GM23338 (cell line): ENCODE results near the gene THSD4. TPM values are rescaled to one million over a fixed set of nuclear protein-coding genes. Genes with fewer than 3 reads are reported as not detected.

Experiments used
- ATAC-seq: fragments of 200-7000 bp; cut with Tn5 transposase; 3 replicates; pipeline ENCODE4 v1.9.1; 2020
- DNase-seq: peaks from one replicate; pipeline ENCODE4 v3.0.0-alpha.2; 2015; ENCODE audit warnings: low spot score
- H2AFZ ChIP-seq: fragments of 200-600 bp; sonication (generic); 2 replicates; pipeline ENCODE4 v1.8.0; 2016; ENCODE audit warnings: antibody characterized with exemption, mild to moderate bottlenecking, moderate library complexity
- H3F3A ChIP-seq: fragments of 200-600 bp; sonication (generic); replicated peaks from 2 replicates; pipeline ENCODE4 v1.8.0; 2017; ENCODE audit warnings: antibody characterized with exemption, mixed run types, low read depth
- H3K27ac ChIP-seq: fragments of 200-600 bp; sonication (generic); 2 replicates; pipeline ENCODE4 v1.6.1; 2016; ENCODE audit warnings: low read depth
- H3K27me3 ChIP-seq: fragments of 200-600 bp; sonication (generic); 2 replicates; pipeline ENCODE4 v1.8.0; 2016; ENCODE audit warnings: mild to moderate bottlenecking, mixed run types, moderate library complexity; ENCODE audit not compliant: insufficient read depth
- H3K36me3 ChIP-seq: fragments of 200-600 bp; sonication (generic); 2 replicates; pipeline ENCODE4 v1.8.0; 2016; ENCODE audit warnings: mild to moderate bottlenecking; ENCODE audit not compliant: insufficient read depth
- H3K4me1 ChIP-seq: fragments of 200-600 bp; sonication (generic); 2 replicates; pipeline ENCODE4 v1.8.0; 2016; ENCODE audit warnings: mild to moderate bottlenecking, moderate library complexity; ENCODE audit not compliant: insufficient read depth
- H3K4me2 ChIP-seq: fragments of 200-600 bp; sonication (generic); 2 replicates; pipeline ENCODE4 v1.7.1; 2017; ENCODE audit warnings: mixed run types
- H3K4me3 ChIP-seq: fragments of 200-600 bp; sonication (generic); 2 replicates; pipeline ENCODE4 v1.6.1; 2016; ENCODE audit warnings: mixed run types
- H3K79me2 ChIP-seq: fragments of 200-600 bp; sonication (generic); replicated peaks from 2 replicates; pipeline ENCODE4 v1.8.0; 2017; ENCODE audit warnings: mild to moderate bottlenecking; ENCODE audit not compliant: insufficient read depth
- H3K9me2 ChIP-seq: fragments of 200-600 bp; sonication (generic); 2 replicates; pipeline ENCODE4 v1.8.0; 2017; ENCODE audit not compliant: insufficient read depth
- H4K20me1 ChIP-seq: fragments of 200-600 bp; sonication (generic); replicated peaks from 2 replicates; pipeline ENCODE4 v1.8.0; 2017; ENCODE audit warnings: mild to moderate bottlenecking; ENCODE audit not compliant: insufficient read depth
- H3K27ac Mint-ChIP-seq: 2 replicates; pipeline ENCODE4 v1.8.0; 2020; ENCODE audit warnings: inconsistent platforms, mild to moderate bottlenecking, moderate library complexity, mixed read lengths
- H3K27me3 Mint-ChIP-seq: 3 replicates; pipeline ENCODE4 v1.8.0; 2022; ENCODE audit warnings: low read depth, mild to moderate bottlenecking, moderate library complexity, mixed read lengths, inconsistent platforms; ENCODE audit not compliant: insufficient read depth, poor library complexity
- H3K36me3 Mint-ChIP-seq: 3 replicates; pipeline ENCODE4 v1.8.0; 2021; ENCODE audit warnings: low read depth, mild to moderate bottlenecking, inconsistent platforms, moderate library complexity, mixed read lengths
- H3K4me1 Mint-ChIP-seq: 3 replicates; pipeline ENCODE4 v1.8.0; 2020; ENCODE audit warnings: mild to moderate bottlenecking, inconsistent platforms, mixed read lengths
- H3K4me3 Mint-ChIP-seq: 3 replicates; pipeline ENCODE4 v1.8.0; 2021; ENCODE audit warnings: moderate library complexity, mild to moderate bottlenecking, inconsistent platforms, mixed read lengths
- H3K9me3 Mint-ChIP-seq: 3 replicates; pipeline ENCODE4 v1.8.0; 2020; ENCODE audit warnings: moderate library complexity, mild to moderate bottlenecking, inconsistent platforms, mixed read lengths
- CREB1 ChIP-seq: fragments of 250-450 bp; sonication (Bioruptor Pico); IDR thresholded peaks from 2 replicates; pipeline ENCODE4 v1.5.0; 2020; ENCODE audit warnings: low read depth, mild to moderate bottlenecking, moderate library complexity
- ETS1 ChIP-seq: IDR thresholded peaks from 2 replicates; pipeline ENCODE4 v1.6.1; 2016; ENCODE audit warnings: antibody characterized with exemption
- EZH2 ChIP-seq: fragments of 200-600 bp; sonication (generic); IDR thresholded peaks from one replicate; pipeline ENCODE4 v1.8.0; 2017; ENCODE audit warnings: antibody characterized with exemption, mild to moderate bottlenecking, low read depth; ENCODE audit not compliant: unreplicated experiment
- EZH2phosphoT487 ChIP-seq: fragments of 200-600 bp; sonication (generic); IDR thresholded peaks from one replicate; pipeline ENCODE4 v1.8.1; 2018; ENCODE audit warnings: antibody characterized with exemption; ENCODE audit not compliant: unreplicated experiment
- JUNB ChIP-seq: IDR thresholded peaks from one replicate; pipeline ENCODE4 v1.6.1; 2016; ENCODE audit warnings: antibody characterized with exemption; ENCODE audit not compliant: unreplicated experiment
- NANOG ChIP-seq: IDR thresholded peaks from 2 replicates; pipeline ENCODE4 v1.6.1; 2016; ENCODE audit warnings: antibody characterized with exemption, borderline replicate concordance
- POLR2AphosphoS5 ChIP-seq: IDR thresholded peaks from 2 replicates; pipeline ENCODE4 v1.6.1; 2016; ENCODE audit warnings: antibody characterized with exemption, low read depth
- REST ChIP-seq: IDR thresholded peaks from one replicate; pipeline ENCODE4 v1.6.1; 2018; ENCODE audit warnings: antibody characterized with exemption; ENCODE audit not compliant: unreplicated experiment
- STAT1 ChIP-seq: IDR thresholded peaks from one replicate; pipeline ENCODE4 v1.6.1; 2016; ENCODE audit warnings: antibody characterized with exemption; ENCODE audit not compliant: unreplicated experiment
- ZNF114 ChIP-seq: fragments of 250-450 bp; sonication (Bioruptor Pico); IDR thresholded peaks from 2 replicates; pipeline ENCODE4 v1.5.0; 2020; ENCODE audit warnings: mild to moderate bottlenecking, moderate library complexity
- ZNF331 ChIP-seq: fragments of 250-450 bp; sonication (Bioruptor Pico); IDR thresholded peaks from 2 replicates; pipeline ENCODE4 v1.5.0; 2020; ENCODE audit warnings: low read depth, mild to moderate bottlenecking, moderate library complexity
- ZNF462 ChIP-seq: fragments of 250-450 bp; sonication (Bioruptor Pico); IDR thresholded peaks from 2 replicates; pipeline ENCODE4 v1.5.0; 2020; ENCODE audit warnings: mild to moderate bottlenecking, moderate library complexity
- polyA plus RNA-seq: library from polyadenylated mRNA; unstranded; fragments of >200 nt; fragmentation: Nextera tagmentation; extraction: Ambion mirVana; gene quantifications from 2 replicates; pipeline ENCODE4 v1.2.1, GENCODE V29; 2016
- total RNA-seq: library from RNA; depleted of rRNA; stranded (reverse); fragments of >200 nt; shearing (Covaris generic); gene quantifications from 2 replicates; pipeline ENCODE4 v1.2.3, GENCODE V29; 2014
- TF ChIP-seq, protein P1 (sequence below), 2 experiments: fragments of 200-600 bp in 1 of 2; sonication (generic) in 1 of 2; conservative IDR thresholded peaks; 2 replicates each; pipeline versions ENCODE4 v1.5.1 to v1.6.1; 2016 to 2017; ENCODE audit warnings: antibody characterized with exemption in 2 of 2, low read depth in 2 of 2, mild to moderate bottlenecking in 2 of 2, moderate library complexity in 1 of 2

Gene THSD4
- total and polyA plus RNA-seq, 2 experiments from 2014 or later: 2.0 to 7.4 TPM

DNA sequence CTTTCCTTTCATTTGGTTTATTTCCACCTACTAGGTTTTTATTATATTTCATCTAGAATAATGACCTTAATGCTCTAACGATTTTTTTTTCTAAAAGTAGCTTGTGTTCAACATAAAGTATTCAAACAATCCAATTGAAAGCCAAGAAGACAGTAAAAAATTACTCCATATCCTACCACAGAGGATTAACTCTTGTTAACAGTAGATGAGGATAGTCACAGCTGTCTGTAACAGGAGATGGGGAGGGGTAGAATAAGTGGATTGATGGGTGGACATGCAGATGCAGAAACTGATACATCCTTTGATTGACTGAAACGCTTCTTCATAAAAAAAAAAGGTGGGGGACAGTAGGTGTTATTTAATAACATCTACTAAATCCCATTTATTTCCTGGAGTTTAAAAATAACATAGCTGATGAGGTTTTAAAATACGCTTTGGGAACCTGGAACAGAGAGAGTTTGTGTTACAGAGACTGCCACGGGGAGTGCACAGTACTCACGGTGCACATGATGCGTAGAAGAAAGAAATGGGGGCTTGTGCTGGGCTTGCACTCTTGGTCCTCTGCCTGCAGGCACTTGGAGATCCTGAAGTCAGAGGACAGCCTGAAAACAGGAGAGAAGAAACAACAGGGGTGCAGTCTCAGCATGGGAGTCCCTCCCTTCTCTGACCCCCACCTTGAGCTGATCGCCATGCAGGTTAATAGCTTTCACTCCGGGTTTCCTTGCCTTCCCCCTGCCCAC is 226.7 kb downstream of the THSD4 start:
- Histone ChIP-seq H2AFZ (no peak overlapping the region), H3K9me2 (peaks cover 15% of the 10 kb centered on the region; the same call in 1 of the 2 replicates), H3K4me1 (peaks cover 9% of the 10 kb centered on the region; the same call in 1 of the 2 replicates), H3F3A (no peaks in the 10 kb centered on the region), H4K20me1 (no peaks in the 10 kb centered on the region), H3K27me3 (no peaks in the 10 kb centered on the region), H3K4me3 (no peak overlapping the region), H3K4me2 (no peak overlapping the region), H3K79me2 (no peaks in the 10 kb centered on the region), H3K36me3 (no peaks in the 10 kb centered on the region), H3K27ac (no peak overlapping the region)
- DNase-seq (no peak), ATAC-seq (no peak)
- no peaks in the 10 kb centered on the region for H3K27me3 Mint-ChIP-seq
- H3K4me1 Mint-ChIP-seq: peaks cover 26% of the 10 kb centered on the region
- TF ChIP-seq ETS1: no peak
- TF ChIP-seq ZNF462 (CRISPR knock-in tag): no peak
- TF ChIP-seq STAT1: no peak
- no peak for TF ChIP-seq EZH2
- no peak for TF ChIP-seq ZNF114 (CRISPR knock-in tag)
- TF ChIP-seq ZNF331 (CRISPR knock-in tag): no peak
- no peak for TF ChIP-seq POLR2AphosphoS5
- TF ChIP-seq EZH2phosphoT487: no peak
- TF ChIP-seq JUNB: no peak
- no peak for TF ChIP-seq NANOG
- TF ChIP-seq, protein P1, sequence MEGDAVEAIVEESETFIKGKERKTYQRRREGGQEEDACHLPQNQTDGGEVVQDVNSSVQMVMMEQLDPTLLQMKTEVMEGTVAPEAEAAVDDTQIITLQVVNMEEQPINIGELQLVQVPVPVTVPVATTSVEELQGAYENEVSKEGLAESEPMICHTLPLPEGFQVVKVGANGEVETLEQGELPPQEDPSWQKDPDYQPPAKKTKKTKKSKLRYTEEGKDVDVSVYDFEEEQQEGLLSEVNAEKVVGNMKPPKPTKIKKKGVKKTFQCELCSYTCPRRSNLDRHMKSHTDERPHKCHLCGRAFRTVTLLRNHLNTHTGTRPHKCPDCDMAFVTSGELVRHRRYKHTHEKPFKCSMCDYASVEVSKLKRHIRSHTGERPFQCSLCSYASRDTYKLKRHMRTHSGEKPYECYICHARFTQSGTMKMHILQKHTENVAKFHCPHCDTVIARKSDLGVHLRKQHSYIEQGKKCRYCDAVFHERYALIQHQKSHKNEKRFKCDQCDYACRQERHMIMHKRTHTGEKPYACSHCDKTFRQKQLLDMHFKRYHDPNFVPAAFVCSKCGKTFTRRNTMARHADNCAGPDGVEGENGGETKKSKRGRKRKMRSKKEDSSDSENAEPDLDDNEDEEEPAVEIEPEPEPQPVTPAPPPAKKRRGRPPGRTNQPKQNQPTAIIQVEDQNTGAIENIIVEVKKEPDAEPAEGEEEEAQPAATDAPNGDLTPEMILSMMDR (conservative IDR thresholded peaks at IDR 0.05; ENCODE audit: low read depth in 2 of 2): no peak
- TF ChIP-seq CREB1: no peak
- TF ChIP-seq REST: no peak
- H3K9me3 Mint-ChIP-seq: no peaks in the 10 kb centered on the region
- H3K27ac Mint-ChIP-seq: no peak overlapping the region
- H3K4me3 Mint-ChIP-seq: no peak overlapping the region
- H3K36me3 Mint-ChIP-seq: no peaks in the 10 kb centered on the region
